HepG2 (cell line): Measurements from ENCODE around the gene ABHD2. TPM values are rescaled to one million over a fixed set of nuclear protein-coding genes. Genes with fewer than 3 reads are reported as not detected.

Source experiments
- ARHGAP35 ChIP-seq: sonication (generic); formaldehyde crosslinking; IDR thresholded peaks from 2 replicates; pipeline ENCODE4 v1.9.0; 2022; ENCODE audit warnings: mild to moderate bottlenecking, inconsistent platforms, moderate library complexity, missing genetic modification reagents, borderline replicate concordance
- BORCS8-MEF2B ChIP-seq: sonication (generic); formaldehyde crosslinking; IDR thresholded peaks from 2 replicates; pipeline ENCODE4 v1.8.0; 2022; ENCODE audit warnings: mild to moderate bottlenecking, missing genetic modification reagents
- CAMTA2 ChIP-seq: sonication (generic); formaldehyde crosslinking; IDR thresholded peaks from 2 replicates; pipeline ENCODE4 v1.4.0; 2020; ENCODE audit warnings: mild to moderate bottlenecking, missing genetic modification reagents, borderline replicate concordance
- FOSL1 ChIP-seq: sonication (generic); formaldehyde crosslinking; IDR thresholded peaks from 2 replicates; pipeline ENCODE4 v1.9.0; 2021; ENCODE audit warnings: missing genetic modification reagents, borderline replicate concordance
- FOXJ3 ChIP-seq: sonication (generic); formaldehyde crosslinking; IDR thresholded peaks from 2 replicates; pipeline ENCODE4 v1.4.0; 2020; ENCODE audit warnings: missing genetic modification reagents, mild to moderate bottlenecking, borderline replicate concordance
- GABPA ChIP-seq, 2 experiments: IDR thresholded peaks; 2 replicates each; pipeline ENCODE4 v1.6.1; 2011 to 2016; ENCODE audit warnings: low read depth in 2 of 2, low read length in 1 of 2, missing biosample characterization in 1 of 2, missing genetic modification characterization in 1 of 2
- GFI1 ChIP-seq: sonication (generic); formaldehyde crosslinking; IDR thresholded peaks from 2 replicates; pipeline ENCODE4 v1.5.0; 2020; ENCODE audit warnings: missing genetic modification reagents, mild to moderate bottlenecking, borderline replicate concordance
- JDP2 ChIP-seq: sonication (generic); formaldehyde crosslinking; IDR thresholded peaks from 2 replicates; pipeline ENCODE4 v1.8.1; 2022; ENCODE audit warnings: missing genetic modification reagents, borderline replicate concordance
- MLLT10 ChIP-seq: sonication (generic); formaldehyde crosslinking; IDR thresholded peaks from 2 replicates; pipeline ENCODE4 v1.4.0; 2020; ENCODE audit warnings: missing genetic modification reagents
- PHF20 ChIP-seq: sonication (generic); formaldehyde crosslinking; IDR thresholded peaks from 2 replicates; pipeline ENCODE4 v1.5.0; 2020; ENCODE audit warnings: mild to moderate bottlenecking, missing genetic modification reagents
- ZC3H4 ChIP-seq: sonication (generic); formaldehyde crosslinking; IDR thresholded peaks from 2 replicates; pipeline ENCODE4 v1.4.0; 2020; ENCODE audit warnings: missing genetic modification reagents, borderline replicate concordance
- ZNF282 ChIP-seq: fragments of 450-650 bp; IDR thresholded peaks from 2 replicates; pipeline ENCODE4 v1.6.1; 2018; ENCODE audit not compliant: partially characterized antibody
- ZNF484 ChIP-seq: sonication (generic); formaldehyde crosslinking; IDR thresholded peaks from 2 replicates; pipeline ENCODE4 v1.5.1; 2020; ENCODE audit warnings: mild to moderate bottlenecking, low read depth, missing genetic modification reagents, borderline replicate concordance
- ZNF713 ChIP-seq: sonication (generic); formaldehyde crosslinking; IDR thresholded peaks from 2 replicates; pipeline ENCODE4 v1.4.0; 2020; ENCODE audit warnings: mild to moderate bottlenecking, missing genetic modification reagents
- ZNF776 ChIP-seq: sonication (generic); formaldehyde crosslinking; IDR thresholded peaks from 2 replicates; pipeline ENCODE4 v1.4.0; 2020; ENCODE audit warnings: mild to moderate bottlenecking, missing genetic modification reagents
- polyA plus RNA-seq, 8 experiments: library from polyadenylated mRNA; depleted of rRNA in 3 of 8; stranded (reverse) in 7 of 8; unstranded in 1 of 8; fragments of >200 nt; fragmentation: Illumina TruSeq in 4 of 8; extraction: Trizol in 4 of 8; gene quantifications; 2 replicates each; pipeline versions ENCODE4 v1.2.1 to v1.2.3, GENCODE V29; 2011 to 2016; ENCODE audit warnings: low read depth in 4 of 8, missing spikeins in 1 of 8, mixed read lengths in 1 of 8; ENCODE audit not compliant: insufficient read depth in 1 of 8
- total RNA-seq, 5 experiments: library from RNA; depleted of rRNA; stranded (reverse); fragments of >200 nt; fragmentation: Illumina TruSeq; extraction: Trizol; gene quantifications; 2 replicates each; pipeline ENCODE4 v1.2.3, GENCODE V29; 2016; ENCODE audit warnings: low read depth in 1 of 5
- TF ChIP-seq, protein P1 (sequence below): sonication (generic); formaldehyde crosslinking; IDR thresholded peaks from 2 replicates; pipeline ENCODE4 v1.5.0; 2020; ENCODE audit warnings: mild to moderate bottlenecking, missing genetic modification reagents, borderline replicate concordance
- TF ChIP-seq, protein P2 (sequence below): IDR thresholded peaks from 2 replicates; pipeline ENCODE4 v1.6.1; 2012; ENCODE audit warnings: inconsistent platforms
- TF ChIP-seq, protein P3 (sequence below): sonication (generic); formaldehyde crosslinking; IDR thresholded peaks from 2 replicates; pipeline ENCODE4 v1.5.0; 2020; ENCODE audit warnings: mild to moderate bottlenecking, missing genetic modification reagents
- TF ChIP-seq, protein P4 (sequence below): sonication (generic); formaldehyde crosslinking; IDR thresholded peaks from 2 replicates; pipeline ENCODE4 v1.9.0; 2022; ENCODE audit warnings: missing genetic modification reagents, mild to moderate bottlenecking, borderline replicate concordance

ABHD2 gene
- total and polyA plus RNA-seq, 2 of the 13 experiments (the other 11 are each of a cell fraction or from before 2014, with no cell fraction given): 14.8 to 22.4 TPM

DNA sequence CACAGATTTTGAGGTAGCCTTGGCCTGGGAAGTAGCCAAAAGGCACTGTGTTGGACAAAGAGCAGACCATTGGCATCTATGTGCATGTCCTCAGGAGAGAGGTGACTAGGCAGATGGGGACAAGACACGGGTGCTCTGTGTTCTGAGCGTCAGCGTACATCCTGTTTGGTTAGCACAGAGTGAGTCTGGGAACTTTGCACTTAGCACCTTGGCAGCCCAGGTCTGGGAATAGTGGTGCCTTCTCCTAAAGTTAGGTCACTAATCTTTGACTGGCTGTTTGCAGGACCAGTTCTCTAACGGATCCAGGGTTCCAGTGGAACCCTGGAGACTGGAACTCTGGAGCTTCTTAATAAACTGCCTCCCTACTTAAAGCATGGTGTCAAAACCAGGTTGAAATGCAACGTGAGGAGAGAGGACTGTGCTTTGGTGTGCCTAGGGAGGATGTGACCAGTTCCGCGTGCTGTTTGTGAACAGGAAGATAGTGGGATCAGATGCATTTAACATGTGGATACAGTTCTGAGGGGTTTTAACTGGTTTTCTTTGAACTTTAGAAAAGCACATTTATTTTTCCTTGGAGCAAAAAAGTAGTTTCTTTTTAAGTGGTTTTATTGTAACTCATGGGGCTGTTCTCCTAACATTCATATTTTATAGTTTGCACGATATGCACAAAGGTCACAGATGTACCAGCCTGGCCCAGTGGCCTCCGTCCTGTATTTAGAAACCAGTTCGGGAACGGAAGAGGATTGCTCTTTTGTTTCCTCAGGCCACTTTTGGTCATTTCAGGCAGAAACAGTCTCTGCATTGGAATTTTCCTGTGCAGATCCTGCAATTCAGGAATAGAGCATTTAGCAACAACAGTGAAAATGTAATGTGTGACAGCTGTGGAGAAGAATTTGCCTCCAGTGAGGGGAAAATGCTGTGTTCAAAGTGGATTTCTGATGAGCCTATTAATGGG lies 48.8 kb downstream of the ABHD2 start (continued):
- TF ChIP-seq, protein P1, sequence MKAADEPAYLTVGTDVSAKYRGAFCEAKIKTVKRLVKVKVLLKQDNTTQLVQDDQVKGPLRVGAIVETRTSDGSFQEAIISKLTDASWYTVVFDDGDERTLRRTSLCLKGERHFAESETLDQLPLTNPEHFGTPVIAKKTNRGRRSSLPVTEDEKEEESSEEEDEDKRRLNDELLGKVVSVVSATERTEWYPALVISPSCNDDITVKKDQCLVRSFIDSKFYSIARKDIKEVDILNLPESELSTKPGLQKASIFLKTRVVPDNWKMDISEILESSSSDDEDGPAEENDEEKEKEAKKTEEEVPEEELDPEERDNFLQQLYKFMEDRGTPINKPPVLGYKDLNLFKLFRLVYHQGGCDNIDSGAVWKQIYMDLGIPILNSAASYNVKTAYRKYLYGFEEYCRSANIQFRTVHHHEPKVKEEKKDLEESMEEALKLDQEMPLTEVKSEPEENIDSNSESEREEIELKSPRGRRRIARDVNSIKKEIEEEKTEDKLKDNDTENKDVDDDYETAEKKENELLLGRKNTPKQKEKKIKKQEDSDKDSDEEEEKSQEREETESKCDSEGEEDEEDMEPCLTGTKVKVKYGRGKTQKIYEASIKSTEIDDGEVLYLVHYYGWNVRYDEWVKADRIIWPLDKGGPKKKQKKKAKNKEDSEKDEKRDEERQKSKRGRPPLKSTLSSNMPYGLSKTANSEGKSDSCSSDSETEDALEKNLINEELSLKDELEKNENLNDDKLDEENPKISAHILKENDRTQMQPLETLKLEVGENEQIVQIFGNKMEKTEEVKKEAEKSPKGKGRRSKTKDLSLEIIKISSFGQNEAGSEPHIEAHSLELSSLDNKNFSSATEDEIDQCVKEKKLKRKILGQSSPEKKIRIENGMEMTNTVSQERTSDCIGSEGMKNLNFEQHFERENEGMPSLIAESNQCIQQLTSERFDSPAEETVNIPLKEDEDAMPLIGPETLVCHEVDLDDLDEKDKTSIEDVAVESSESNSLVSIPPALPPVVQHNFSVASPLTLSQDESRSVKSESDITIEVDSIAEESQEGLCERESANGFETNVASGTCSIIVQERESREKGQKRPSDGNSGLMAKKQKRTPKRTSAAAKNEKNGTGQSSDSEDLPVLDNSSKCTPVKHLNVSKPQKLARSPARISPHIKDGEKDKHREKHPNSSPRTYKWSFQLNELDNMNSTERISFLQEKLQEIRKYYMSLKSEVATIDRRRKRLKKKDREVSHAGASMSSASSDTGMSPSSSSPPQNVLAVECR: peak; percentile 47; the same call in 1 of the 2 replicates
- TF ChIP-seq, protein P2, sequence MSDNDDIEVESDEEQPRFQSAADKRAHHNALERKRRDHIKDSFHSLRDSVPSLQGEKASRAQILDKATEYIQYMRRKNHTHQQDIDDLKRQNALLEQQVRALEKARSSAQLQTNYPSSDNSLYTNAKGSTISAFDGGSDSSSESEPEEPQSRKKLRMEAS: peak; percentile 67
- TF ChIP-seq MLLT10: no peak
- TF ChIP-seq CAMTA2: no peak
- TF ChIP-seq, protein P3, sequence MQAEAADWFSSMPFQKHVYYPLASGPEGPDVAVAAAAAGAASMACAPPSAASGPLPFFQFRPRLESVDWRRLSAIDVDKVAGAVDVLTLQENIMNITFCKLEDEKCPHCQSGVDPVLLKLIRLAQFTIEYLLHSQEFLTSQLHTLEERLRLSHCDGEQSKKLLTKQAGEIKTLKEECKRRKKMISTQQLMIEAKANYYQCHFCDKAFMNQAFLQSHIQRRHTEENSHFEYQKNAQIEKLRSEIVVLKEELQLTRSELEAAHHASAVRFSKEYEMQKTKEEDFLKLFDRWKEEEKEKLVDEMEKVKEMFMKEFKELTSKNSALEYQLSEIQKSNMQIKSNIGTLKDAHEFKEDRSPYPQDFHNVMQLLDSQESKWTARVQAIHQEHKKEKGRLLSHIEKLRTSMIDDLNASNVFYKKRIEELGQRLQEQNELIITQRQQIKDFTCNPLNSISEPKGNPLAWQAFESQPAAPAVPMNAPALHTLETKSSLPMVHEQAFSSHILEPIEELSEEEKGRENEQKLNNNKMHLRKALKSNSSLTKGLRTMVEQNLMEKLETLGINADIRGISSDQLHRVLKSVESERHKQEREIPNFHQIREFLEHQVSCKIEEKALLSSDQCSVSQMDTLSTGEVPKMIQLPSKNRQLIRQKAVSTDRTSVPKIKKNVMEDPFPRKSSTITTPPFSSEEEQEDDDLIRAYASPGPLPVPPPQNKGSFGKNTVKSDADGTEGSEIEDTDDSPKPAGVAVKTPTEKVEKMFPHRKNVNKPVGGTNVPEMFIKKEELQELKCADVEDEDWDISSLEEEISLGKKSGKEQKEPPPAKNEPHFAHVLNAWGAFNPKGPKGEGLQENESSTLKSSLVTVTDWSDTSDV (CRISPR knock-in tag): no peak
- no peak; the same call in 1 of the 2 replicates for TF ChIP-seq BORCS8-MEF2B
- TF ChIP-seq ZNF776 (CRISPR knock-in tag): no peak
- peak; percentile 98 for TF ChIP-seq GFI1 (CRISPR knock-in tag)
- TF ChIP-seq PHF20 (CRISPR knock-in tag): no peak
- no peak for TF ChIP-seq ZC3H4
- 0 out of 2 replicates have a peak, but pooled peaks have one; percentile 26 for TF ChIP-seq ARHGAP35 (CRISPR knock-in tag)
- TF ChIP-seq FOSL1 (CRISPR knock-in tag): no peak
- no peak for TF ChIP-seq JDP2 (CRISPR knock-in tag)
- no peak for TF ChIP-seq ZNF713 (CRISPR knock-in tag)
- no peak for TF ChIP-seq ZNF282
- peak; percentile 62; the same call in 1 of the 2 replicates for TF ChIP-seq FOXJ3 (CRISPR knock-in tag)
- TF ChIP-seq ZNF484: no peak
- no peak for TF ChIP-seq GABPA (IDR thresholded peaks at IDR 0.05; ENCODE audit: low read depth, low read length)
- TF ChIP-seq GABPA (CRISPR knock-in tag; IDR thresholded peaks at IDR 0.05; ENCODE audit: low read depth): peak; percentile 72
- TF ChIP-seq, protein P4, sequence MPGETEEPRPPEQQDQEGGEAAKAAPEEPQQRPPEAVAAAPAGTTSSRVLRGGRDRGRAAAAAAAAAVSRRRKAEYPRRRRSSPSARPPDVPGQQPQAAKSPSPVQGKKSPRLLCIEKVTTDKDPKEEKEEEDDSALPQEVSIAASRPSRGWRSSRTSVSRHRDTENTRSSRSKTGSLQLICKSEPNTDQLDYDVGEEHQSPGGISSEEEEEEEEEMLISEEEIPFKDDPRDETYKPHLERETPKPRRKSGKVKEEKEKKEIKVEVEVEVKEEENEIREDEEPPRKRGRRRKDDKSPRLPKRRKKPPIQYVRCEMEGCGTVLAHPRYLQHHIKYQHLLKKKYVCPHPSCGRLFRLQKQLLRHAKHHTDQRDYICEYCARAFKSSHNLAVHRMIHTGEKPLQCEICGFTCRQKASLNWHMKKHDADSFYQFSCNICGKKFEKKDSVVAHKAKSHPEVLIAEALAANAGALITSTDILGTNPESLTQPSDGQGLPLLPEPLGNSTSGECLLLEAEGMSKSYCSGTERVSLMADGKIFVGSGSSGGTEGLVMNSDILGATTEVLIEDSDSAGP: peak; percentile 53
